ENCODE results near the gene AASDH. TPM values are rescaled to one million over a fixed set of nuclear protein-coding genes. Genes with fewer than 3 reads are reported as not detected.

The AASDH gene
- total RNA-seq, 1 donor from 2014 or later: 9.6 TPM

DNA sequence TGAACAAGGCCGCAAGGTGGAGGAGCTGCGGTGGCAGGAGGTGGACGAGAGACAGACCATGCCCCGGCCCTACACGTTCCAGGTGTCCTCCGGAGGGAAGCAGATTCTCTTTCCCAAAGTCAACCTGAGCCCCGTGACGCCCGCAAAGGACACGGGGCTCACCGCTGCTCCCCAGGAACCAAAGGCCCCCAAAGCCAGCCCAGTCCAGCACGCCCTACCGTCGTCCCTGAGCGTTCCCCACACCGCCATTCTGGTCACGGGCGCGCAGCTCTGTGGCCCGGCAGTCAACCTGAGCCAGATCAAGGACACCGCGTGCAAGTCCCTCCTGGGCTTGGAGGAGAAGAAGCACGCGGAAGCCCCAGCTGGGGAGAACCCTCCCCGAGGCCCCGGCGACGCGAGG is 72.2 kb downstream of the AASDH start:
- no peak for DNase-seq (ENCODE audit: low spot score)
- no peak overlapping the region for H3K27ac Mint-ChIP-seq (ENCODE audit: unreplicated experiment)
- no peak for TF ChIP-seq CTCF (IDR thresholded peaks at IDR 0.05; ENCODE audit: unreplicated experiment)
- peaks cover 27% of the 10 kb centered on the region for H3K36me3 Mint-ChIP-seq (ENCODE audit: low read depth, unreplicated experiment)
- H3K4me1 Mint-ChIP-seq (ENCODE audit: unreplicated experiment): no peaks in the 10 kb centered on the region
- H3K4me3 Mint-ChIP-seq (ENCODE audit: unreplicated experiment): no peak overlapping the region
- peaks cover 10% of the 10 kb centered on the region for H3K27me3 Mint-ChIP-seq (ENCODE audit: unreplicated experiment)
- H3K9me3 Mint-ChIP-seq (ENCODE audit: unreplicated experiment): no peaks in the 10 kb centered on the region

GRCh38 chr4:56314207-56314915 is 72.9 kb downstream of the AASDH start:
- no peak for TF ChIP-seq CTCF (IDR thresholded peaks at IDR 0.05; ENCODE audit: unreplicated experiment)
- H3K9me3 Mint-ChIP-seq (ENCODE audit: unreplicated experiment): no peaks in the 10 kb centered on the region
- no peak for DNase-seq (ENCODE audit: low spot score)
- peaks cover 27% of the 10 kb centered on the region for H3K36me3 Mint-ChIP-seq (ENCODE audit: low read depth, unreplicated experiment)
- peak overlapping the region; percentile 66 for H3K4me3 Mint-ChIP-seq (ENCODE audit: unreplicated experiment)
- H3K27me3 Mint-ChIP-seq (ENCODE audit: unreplicated experiment): peaks cover 10% of the 10 kb centered on the region
- H3K4me1 Mint-ChIP-seq (ENCODE audit: unreplicated experiment): no peaks in the 10 kb centered on the region
- peak overlapping the region; percentile 58 for H3K27ac Mint-ChIP-seq (ENCODE audit: unreplicated experiment)

GRCh38 chr4:56313132-56313531 is 74.2 kb downstream of the AASDH start:
- TF ChIP-seq CTCF (IDR thresholded peaks at IDR 0.05; ENCODE audit: unreplicated experiment): no peak
- H3K27ac Mint-ChIP-seq (ENCODE audit: unreplicated experiment): no peak overlapping the region
- no peaks in the 10 kb centered on the region for H3K9me3 Mint-ChIP-seq (ENCODE audit: unreplicated experiment)
- peaks cover 13% of the 10 kb centered on the region for H3K27me3 Mint-ChIP-seq (ENCODE audit: unreplicated experiment)
- peaks cover 36% of the 10 kb centered on the region for H3K36me3 Mint-ChIP-seq (ENCODE audit: low read depth, unreplicated experiment)
- H3K4me1 Mint-ChIP-seq (ENCODE audit: unreplicated experiment): no peaks in the 10 kb centered on the region
- peak overlapping the region; percentile 11 for H3K4me3 Mint-ChIP-seq (ENCODE audit: unreplicated experiment)
- DNase-seq (ENCODE audit: low spot score): no peak

- DNase-seq (ENCODE audit: low spot score): no peak
These were observed 75.9 kb downstream of the AASDH start for GRCh38 chr4:56311299-56311975.

More at GRCh38 chr4:56311299-56311975, 75.9 kb downstream of the AASDH start:
- Mint-ChIP-seq H3K27me3 (ENCODE audit: unreplicated experiment) (peaks cover 13% of the 10 kb centered on the region), H3K9me3 (ENCODE audit: unreplicated experiment) (no peaks in the 10 kb centered on the region), H3K4me1 (ENCODE audit: unreplicated experiment) (no peaks in the 10 kb centered on the region), H3K36me3 (ENCODE audit: low read depth, unreplicated experiment) (peaks cover 45% of the 10 kb centered on the region), H3K4me3 (ENCODE audit: unreplicated experiment) (no peak overlapping the region), H3K27ac (ENCODE audit: unreplicated experiment) (no peak overlapping the region)
- no peak for TF ChIP-seq CTCF (IDR thresholded peaks at IDR 0.05; ENCODE audit: unreplicated experiment)

Data from endothelial cell (in vitro differentiated cells).